Measurements from ENCODE around the gene PRLR. TPM values are rescaled to one million over a fixed set of nuclear protein-coding genes. Genes with fewer than 3 reads are reported as not detected.

The PRLR gene
- total and polyA plus RNA-seq, 2 of the 13 experiments (the other 11 are each of a cell fraction or from before 2014, with no cell fraction given), result 12.2 to 13.3 TPM

GRCh38 chr5:35237580-35238376, 7.5 kb upstream of the PRLR start (continued):
- no peak for TF ChIP-seq ZBTB8A (CRISPR knock-in tag; IDR thresholded peaks at IDR 0.05; ENCODE audit: borderline replicate concordance, low read depth)
- no peak for TF ChIP-seq NR3C1 (CRISPR knock-in tag; IDR thresholded peaks at IDR 0.05)
- TF ChIP-seq ZNF576 (CRISPR knock-in tag; IDR thresholded peaks at IDR 0.05), result no peak
- no peak for TF ChIP-seq ZSCAN21 (CRISPR knock-in tag; IDR thresholded peaks at IDR 0.05; ENCODE audit: borderline replicate concordance)
- TF ChIP-seq ZBTB34 (CRISPR knock-in tag; IDR thresholded peaks at IDR 0.05), result no peak
- TF ChIP-seq ZNF383 (CRISPR knock-in tag; IDR thresholded peaks at IDR 0.05; ENCODE audit: borderline replicate concordance), result no peak
- no peak for TF ChIP-seq HES4 (CRISPR knock-in tag; IDR thresholded peaks at IDR 0.05; ENCODE audit: borderline replicate concordance)
- peak; percentile 82 for TF ChIP-seq FOXA3 (CRISPR knock-in tag; IDR thresholded peaks at IDR 0.05)
- peak; percentile 84 for TF ChIP-seq RARA (CRISPR knock-in tag; IDR thresholded peaks at IDR 0.05)
- TF ChIP-seq CCDC6 (CRISPR knock-in tag; IDR thresholded peaks at IDR 0.05), result no peak
- TF ChIP-seq SP140L (CRISPR knock-in tag; IDR thresholded peaks at IDR 0.05; ENCODE audit: borderline replicate concordance), result no peak
- TF ChIP-seq ZHX2 (IDR thresholded peaks at IDR 0.05; ENCODE audit: low read depth), result no peak
- TF ChIP-seq ZHX2 (CRISPR knock-in tag; IDR thresholded peaks at IDR 0.05; ENCODE audit: borderline replicate concordance), result no peak
- TF ChIP-seq GFI1 (CRISPR knock-in tag; IDR thresholded peaks at IDR 0.05; ENCODE audit: borderline replicate concordance), result 0 out of 2 replicates have a peak, but pooled peaks have one; percentile 24
- no peak for TF ChIP-seq CEBPZ (IDR thresholded peaks at IDR 0.05; ENCODE audit: low read length)
